K562 (cell line): Measurements from ENCODE around the gene MTERF4. TPM values are rescaled to one million over a fixed set of nuclear protein-coding genes. Genes with fewer than 3 reads are reported as not detected.

Experiments
- ATAC-seq: fragments of 200-7000 bp; cut with Tn5 transposase; 3 replicates; pipeline ENCODE4 v1.9.1; 2020; ENCODE audit warnings: moderate library complexity
- BruUV-seq: library from RNA; stranded (reverse); fragments of 400-500 nt; replicated peaks from 2 replicates; lab custom pipeline; 2021; lab: Mats Ljungman, UMichigan
- CTCF ChIA-PET: fragments of 300-600 bp; formaldehyde crosslinking; extraction: SDS; loops from one replicate; lab custom pipeline; 2021; ENCODE audit warnings: low intra/inter-chr PET ratio; lab: Yijun Ruan, JAX
- POLR2A ChIA-PET: fragments of 300-600, 350-650 bp; sonication (Branson Sonifier 250); formaldehyde crosslinking; extraction: SDS; loops from one replicate; lab custom pipeline; 2021; ENCODE audit warnings: antibody characterized with exemption, inconsistent platforms; lab: Yijun Ruan, JAX
- DNase-seq, 4 experiments: peaks; one replicate each; pipeline versions ENCODE4 v3.0.0 to v3.0.0-alpha.2; 2011 to 2018; ENCODE audit warnings: low spot score in 3 of 4, mixed read lengths in 3 of 4; ENCODE audit errors: extremely low read depth in 1 of 4
- FAIRE-seq: peaks from 2 replicates; lab custom pipeline; 2011; peaks lifted over from hg19 to GRCh38; lab: Jason Lieb, UNC
- H2AFZ ChIP-seq: 2 replicates; pipeline ENCODE4 v1.6.0; 2011; ENCODE audit warnings: low read depth, low read length, control low read depth, inconsistent platforms
- H3K27ac ChIP-seq: fragments of 200-600 bp; 3 replicates; pipeline ENCODE4 v1.8.0; 2011; ENCODE audit warnings: low read depth, mild to moderate bottlenecking, control low read depth, inconsistent platforms, low read length, moderate library complexity, mixed read lengths; ENCODE audit errors: extremely low read depth
- H3K27me3 ChIP-seq, 2 experiments: fragments of 300-600 bp in 1 of 2; 2 replicates in 1 of 2; 3 replicates in 1 of 2; pipeline versions ENCODE4 v1.6.0 to v1.8.0; 2011; ENCODE audit warnings: inconsistent platforms in 2 of 2, low read length in 2 of 2, mild to moderate bottlenecking in 1 of 2, mixed read lengths in 1 of 2, moderate library complexity in 1 of 2; ENCODE audit not compliant: control insufficient read depth in 2 of 2, insufficient read depth in 2 of 2
- H3K36me3 ChIP-seq: fragments of 300-600 bp; 3 replicates; pipeline ENCODE4 v1.8.0; 2011; ENCODE audit warnings: mild to moderate bottlenecking, low read length, inconsistent platforms; ENCODE audit not compliant: control insufficient read depth, insufficient read depth
- H3K4me1 ChIP-seq, 2 experiments: fragments of 200-600 bp in 1 of 2; replicated peaks in 1 of 2; 2 replicates in 1 of 2; 3 replicates in 1 of 2; pipeline versions ENCODE4 v1.5.1 to v1.8.0; 2011; ENCODE audit warnings: inconsistent platforms in 2 of 2, low read length in 2 of 2, mild to moderate bottlenecking in 1 of 2, mixed read lengths in 1 of 2, moderate library complexity in 1 of 2; ENCODE audit not compliant: control insufficient read depth in 2 of 2, insufficient read depth in 2 of 2
- H3K4me2 ChIP-seq: 2 replicates; pipeline ENCODE4 v1.6.1; 2011; ENCODE audit warnings: low read length, control low read depth, inconsistent platforms, mixed read lengths; ENCODE audit not compliant: insufficient read depth
- H3K4me3 ChIP-seq: fragments of 200-600 bp; sonication (generic), shearing (Covaris generic); 2 replicates; pipeline ENCODE4 v1.5.1; 2016; ENCODE audit warnings: control low read depth, inconsistent platforms
- H3K79me2 ChIP-seq: fragments of 200-600 bp; 3 replicates; pipeline ENCODE4 v1.8.0; 2011; ENCODE audit warnings: low read length, inconsistent platforms; ENCODE audit not compliant: control insufficient read depth, insufficient read depth
- H3K9ac ChIP-seq, 2 experiments: 2 replicates each; pipeline versions ENCODE4 v1.6.0 to v1.6.1; 2011; ENCODE audit warnings: low read depth in 2 of 2, low read length in 2 of 2, control low read depth in 1 of 2, inconsistent platforms in 1 of 2, mild to moderate bottlenecking in 1 of 2, mixed read lengths in 1 of 2; ENCODE audit not compliant: insufficient read depth in 1 of 2
- H3K9me1 ChIP-seq: one replicate; pipeline ENCODE4 v1.6.0; 2011; ENCODE audit warnings: inconsistent platforms, mild to moderate bottlenecking, low read length, moderate library complexity; ENCODE audit not compliant: control insufficient read depth, insufficient read depth
- H3K9me3 ChIP-seq: replicated peaks from 2 replicates; pipeline ENCODE4 v1.5.1; 2011; ENCODE audit warnings: low read depth, low read length, inconsistent platforms; ENCODE audit not compliant: control insufficient read depth, insufficient read depth
- H4K20me1 ChIP-seq: replicated peaks from 2 replicates; pipeline ENCODE4 v1.6.1; 2011; ENCODE audit warnings: low read length, inconsistent platforms, mixed read lengths; ENCODE audit not compliant: control insufficient read depth, insufficient read depth
- ARID4B ChIP-seq: sonication (generic); formaldehyde crosslinking; IDR thresholded peaks from 2 replicates; pipeline ENCODE4 v1.8.0; 2022; ENCODE audit warnings: mild to moderate bottlenecking, missing genetic modification reagents
- BRF1 ChIP-seq: IDR thresholded peaks from 3 replicates; pipeline ENCODE4 v1.6.1; 2011; ENCODE audit warnings: borderline replicate concordance, mild to moderate bottlenecking; ENCODE audit not compliant: insufficient read length; ENCODE audit errors: extremely low read depth
- C11orf30 ChIP-seq: fragments of 450-650 bp; IDR thresholded peaks from 2 replicates; pipeline ENCODE4 v1.6.1; 2016; ENCODE audit warnings: low read depth, mild to moderate bottlenecking
- CBX8 ChIP-seq: fragments of 200-600 bp; sonication (generic); IDR thresholded peaks from 2 replicates; pipeline ENCODE4 v1.6.1; 2012; ENCODE audit warnings: borderline replicate concordance, mixed run types, low read depth, mild to moderate bottlenecking, moderate library complexity, mixed read lengths, low read length, control low read depth, inconsistent platforms; ENCODE audit not compliant: poor library complexity, severe bottlenecking; ENCODE audit errors: extremely low read depth
- E2F5 ChIP-seq: sonication (generic); formaldehyde crosslinking; IDR thresholded peaks from 2 replicates; pipeline ENCODE4 v1.8.0; 2022; ENCODE audit warnings: mild to moderate bottlenecking, missing genetic modification reagents
- EP300 ChIP-seq: IDR thresholded peaks from 2 replicates; pipeline ENCODE4 v1.6.1; 2012; ENCODE audit warnings: low read length, improper control_type of control experiment
- MTA1 ChIP-seq: fragments of 450-650 bp; IDR thresholded peaks from 2 replicates; pipeline ENCODE4 v1.6.1; 2017; ENCODE audit warnings: borderline replicate concordance
- NKRF ChIP-seq: fragments of 450-650 bp; IDR thresholded peaks from 2 replicates; pipeline ENCODE4 v1.6.1; 2016; ENCODE audit warnings: borderline replicate concordance
- PHTF2 ChIP-seq: fragments of 250-450 bp; sonication (Bioruptor Pico); IDR thresholded peaks from 2 replicates; pipeline ENCODE4 v1.5.0; 2021; ENCODE audit warnings: mild to moderate bottlenecking
- POLR2G ChIP-seq: fragments of 200-400 bp; formaldehyde crosslinking; IDR thresholded peaks from 2 replicates; pipeline ENCODE4 v1.6.1; 2017; ENCODE audit warnings: low read depth, mild to moderate bottlenecking, antibody characterized with exemption, low read length, moderate library complexity
- SAFB2 ChIP-seq: fragments of 200-400 bp; formaldehyde crosslinking; IDR thresholded peaks from 2 replicates; pipeline ENCODE4 v1.6.1; 2018; ENCODE audit warnings: borderline replicate concordance, low read length, low read depth, moderate library complexity; ENCODE audit not compliant: severe bottlenecking
- SRSF7 ChIP-seq: fragments of 200-400 bp; formaldehyde crosslinking; optimal IDR thresholded peaks from 2 replicates; pipeline ENCODE3; 2017; ENCODE audit warnings: mild to moderate bottlenecking, low read depth, low read length
- TCF15 ChIP-seq: fragments of 250-450 bp; sonication (Bioruptor Pico); IDR thresholded peaks from 2 replicates; pipeline ENCODE4 v1.8.0; 2022; ENCODE audit warnings: moderate library complexity, mild to moderate bottlenecking, inconsistent platforms
- TRIM24 ChIP-seq, 2 experiments: fragments of 450-650 bp; IDR thresholded peaks; 2 replicates each; pipeline ENCODE4 v1.6.1; 2016
- ZBTB1 ChIP-seq: sonication (generic); formaldehyde crosslinking; IDR thresholded peaks from 2 replicates; pipeline ENCODE4 v1.8.1; 2023; ENCODE audit warnings: missing genetic modification reagents, low read depth, mild to moderate bottlenecking, borderline replicate concordance
- WGBS: fragments of 100-300 bp; shearing (Covaris generic); methylation state at CpG from one replicate; pipeline ENCODE4 v1.1.6; 2016; ENCODE audit warnings: low coverage, mixed read lengths; ENCODE audit not compliant: insufficient coverage; ENCODE audit errors: missing lambda C conversion rate; 5-methylcytosine and 5-hydroxymethylcytosine counted together
- in situ Hi-C: fragments of 300-500 bp; cut with MboI; formaldehyde crosslinking; loops from 4 replicates; pipeline ENCODE4 v1.15.0; 2018; ENCODE audit warnings: inconsistent platforms, mixed read lengths
- intact Hi-C: fragments of 100-400 bp; cut with micrococcal nuclease; formaldehyde crosslinking; loops from 2 replicates; pipeline ENCODE4 v1.14.2; 2022
- polyA plus RNA-seq, 8 experiments: library from polyadenylated mRNA; depleted of rRNA in 4 of 8; stranded (reverse) in 5 of 8; unstranded in 3 of 8; fragments of >200 nt; fragmentation: Nextera tagmentation in 2 of 8; fragmentation: Illumina TruSeq in 1 of 8; extraction: Ambion mirVana in 2 of 8; extraction: Trizol in 1 of 8; gene quantifications; 2 replicates each; pipeline versions ENCODE4 v1.2.1 to v1.2.3, GENCODE V29; 2011 to 2014; ENCODE audit warnings: inconsistent platforms in 1 of 8, missing spikeins in 1 of 8
- total RNA-seq, 7 experiments: library from RNA; depleted of rRNA in 6 of 7; stranded (reverse); fragments of >200 nt in 6 of 7; fragmentation: Illumina TruSeq in 2 of 7; extraction: Trizol in 2 of 7; gene quantifications; 2 replicates each; pipeline versions ENCODE4 v1.2.1 to v1.2.3, GENCODE V29; 2011 to 2021; ENCODE audit warnings: low replicate concordance in 1 of 7

The MTERF4 gene
- total and polyA plus RNA-seq, 9 of the 15 experiments (the other 6 are each of a cell fraction or from before 2014, with no cell fraction given), result 15.3 to 29.6 (median 21.2) TPM

GRCh38 chr2:241063093-241063551 is 39.0 kb downstream of the MTERF4 start:
- no peak overlapping the region for H3K27ac ChIP-seq
- intact Hi-C loops (no loop called here), in situ Hi-C loops (no loop called here)
- ATAC-seq, result no peak
- no peak for FAIRE-seq
- no peak for DNase-seq
- H3K9ac ChIP-seq, result no peak overlapping the region
- H4K20me1 ChIP-seq, result no peaks in the 10 kb centered on the region
- peaks cover 0 to 22% of the 10 kb centered on the region in 2 experiments; a peak in 2 of 5 replicates for H3K4me1 ChIP-seq
- ChIA-PET POLR2A (interaction anchor here (0.7 kb wide), 1 partner anchor 11 kb away, joined by 3 read pairs; no protein-coding TSS in a partner anchor), CTCF (no interaction called here)
- no TSS peak for BruUV-seq
- no peaks in the 10 kb centered on the region for H3K79me2 ChIP-seq
- 1% methylated on average over 9 of the region's 13 CpGs for WGBS
- no peaks in the 10 kb centered on the region for H3K36me3 ChIP-seq
- no peak overlapping the region for H3K4me3 ChIP-seq
- no peaks in the 10 kb centered on the region for H3K9me3 ChIP-seq
- H3K27me3 ChIP-seq, result peaks cover 4 to 45% of the 10 kb centered on the region in 2 experiments; a peak in 3 of 5 replicates
- H3K4me2 ChIP-seq, result no peak overlapping the region
- no peak overlapping the region for H2AFZ ChIP-seq
- no peaks in the 10 kb centered on the region for H3K9me1 ChIP-seq
- no peak for TF ChIP-seq BRF1
- no peak for TF ChIP-seq E2F5 (CRISPR knock-in tag)
- TF ChIP-seq SAFB2, result no peak
- no peak for TF ChIP-seq EP300
- no peak for TF ChIP-seq ARID4B (CRISPR knock-in tag)
- TF ChIP-seq POLR2G, result no peak
- TF ChIP-seq NKRF, result no peak
- no peak for TF ChIP-seq TCF15 (CRISPR knock-in tag)
- no peak for TF ChIP-seq PHTF2 (CRISPR knock-in tag)
- no peak for TF ChIP-seq ZBTB1 (CRISPR knock-in tag)
- no peak for TF ChIP-seq MTA1
- no peak for TF ChIP-seq SRSF7
- TF ChIP-seq TRIM24 (IDR thresholded peaks at IDR 0.05), result no peak
- no peak for TF ChIP-seq CBX8
- TF ChIP-seq C11orf30, result no peak
